ENCODE measurements around the gene IFITM2. TPM values are rescaled to one million over a fixed set of nuclear protein-coding genes. Genes with fewer than 3 reads are reported as not detected.
"Not testable (repeated sequence)": the region's sequence is repeated elsewhere in the genome, so short reads cannot be mapped to it uniquely, and the experiment has no call there.

Gene IFITM2
- total RNA-seq (2021) = 421 and 425 TPM in 2 replicates
- long read RNA-seq, transcript IFITM2-206 (2 exons, 892 nt) = major isoform, 53 of 57 reads
- long read RNA-seq, partial matches to known transcripts = 0 of 57 reads
- long read RNA-seq, other reads (novel, unspliced or antisense) = 4 of 57 reads

GRCh38 chr11:307766-308708, at the start of gene IFITM2:
Gene IFITM2, plus strand, starts transcription at chr11:307816. Its CDS starts 377 bp downstream, at chr11:308193.
- H2AFZ ChIP-seq (ENCODE audit: low read length); H2BK20ac ChIP-seq (ENCODE audit: low read depth, low read length, poor library complexity, severe bottlenecking); H4K20me1 ChIP-seq (ENCODE audit: control insufficient read depth, insufficient read depth, insufficient read length); H3K23me2 ChIP-seq (ENCODE audit: insufficient read length, low read depth, low read length, poor library complexity, severe bottlenecking); H2BK120ac ChIP-seq (ENCODE audit: low read depth, low read length, poor library complexity, severe bottlenecking); H2BK15ac ChIP-seq (ENCODE audit: low read depth, low read length); H3K9me3 ChIP-seq (ENCODE audit: control insufficient read depth, low read depth, low read length); H3K9ac ChIP-seq (ENCODE audit: extremely low read depth, insufficient read length, low read length); H3K27ac ChIP-seq (ENCODE audit: insufficient read length, low read depth, low read length); H3K27me3 Mint-ChIP-seq (ENCODE audit: low read depth); H3K36me3 Mint-ChIP-seq (ENCODE audit: insufficient read depth in 1 of 3, low read depth in 3 of 3); H3K79me2 ChIP-seq (ENCODE audit: insufficient read depth, low read length); H3K23ac ChIP-seq (ENCODE audit: insufficient read length, low read depth, low read length); H3K27me3 ChIP-seq (ENCODE audit: insufficient read depth, low read length); H4K8ac ChIP-seq (replicated peaks; ENCODE audit: insufficient read length, low read depth, low read length); H3K56ac ChIP-seq (ENCODE audit: insufficient read length, low read depth, low read length); H3K79me1 ChIP-seq (ENCODE audit: insufficient read depth, low read depth, low read length, poor library complexity, severe bottlenecking); H3T11ph ChIP-seq (ENCODE audit: low read length); H2BK5ac ChIP-seq (ENCODE audit: insufficient read length, low read length); H4K5ac ChIP-seq (ENCODE audit: insufficient read length, low read depth, low read length); H3K9me3 Mint-ChIP-seq: not testable (repeated sequence)
- no CpG with 5 or more reads among the region's 28 CpGs for WGBS (ENCODE audit: extremely low coverage, insufficient read length, low lambda C conversion rate)
- Mint-ChIP-seq H3K27ac (peak within 1 kb of the TSS; percentile 85 to 98 (median 97)), H3K4me3 (peak within 1 kb of the TSS; percentile 87 to 91), H3K4me1 (peaks cover 62 to 69% of the 10 kb centered on the region in 2 experiments)
- H3K4me2 ChIP-seq (ENCODE audit: insufficient read depth, insufficient read length, low read length) = peak within 1 kb of the TSS; percentile 25
- peak within 1 kb of the TSS; percentile 99 for H2BK12ac ChIP-seq (ENCODE audit: insufficient read length, low read depth, low read length)
- H2AK5ac ChIP-seq (ENCODE audit: insufficient read length, low read length) = peak within 1 kb of the TSS; percentile 34
- peak within 1 kb of the TSS; percentile 47 for H3K18ac ChIP-seq (ENCODE audit: insufficient read length, low read depth, low read length)
- peaks cover 21% of the 10 kb centered on the region; the same call in 1 of the 2 replicates for H3K4me1 ChIP-seq (ENCODE audit: insufficient read depth, low read length)
- peak within 1 kb of the TSS; percentile 50; the same call in 1 of the 2 replicates for H3K14ac ChIP-seq (ENCODE audit: insufficient read depth, low read length)
- peak within 1 kb of the TSS; percentile 92 for H4K91ac ChIP-seq (ENCODE audit: insufficient read length, low read depth, low read length)
- DNase-seq = peak; percentile 79
- H3K4ac ChIP-seq (ENCODE audit: low read depth, low read length) = peak within 1 kb of the TSS; percentile 62; the same call in 1 of the 2 replicates
